ENCODE data around the gene VPS13A. TPM values are rescaled to one million over a fixed set of nuclear protein-coding genes. Genes with fewer than 3 reads are reported as not detected.

Gene VPS13A
- total and polyA plus RNA-seq, 9 of the 15 experiments (the other 6 are each of a cell fraction or from before 2014, with no cell fraction given) = 5.6 to 29.9 (median 14.7) TPM

- no TSS peak for BruUV-seq (replicated peaks)
- no peaks in the 10 kb centered on the region for H3K4me1 ChIP-seq (replicated peaks in 1 of 2; ENCODE audit: control insufficient read depth in 2 of 2, insufficient read depth in 2 of 2, low read length in 2 of 2)
- no peak overlapping the region for H3K4me2 ChIP-seq (ENCODE audit: insufficient read depth, low read length)
- ATAC-seq (no peak), DNase-seq (ENCODE audit: extremely low read depth in 1 of 4, low spot score in 3 of 4) (no peak), FAIRE-seq (no peak)
- 100% methylated on average over 1 of the region's 1 CpG for WGBS (ENCODE audit: insufficient coverage, low coverage, missing lambda C conversion rate)
- intact Hi-C loops (cut with micrococcal nuclease) (no loop called here), in situ Hi-C loops (cut with MboI) (no loop called here)
- no peak overlapping the region for H2AFZ ChIP-seq (ENCODE audit: low read depth, low read length)
- no peak overlapping the region for H3K27ac ChIP-seq (ENCODE audit: extremely low read depth, low read depth, low read length)
- POLR2A ChIA-PET = no interaction called here
- no peaks in the 10 kb centered on the region for H3K27me3 ChIP-seq (ENCODE audit: control insufficient read depth in 2 of 2, insufficient read depth in 2 of 2, low read length in 2 of 2)
- no peak overlapping the region for H3K4me3 ChIP-seq
- no peaks in the 10 kb centered on the region for H3K79me2 ChIP-seq (ENCODE audit: control insufficient read depth, insufficient read depth, low read length)
- peaks cover 16% of the 10 kb centered on the region; the same call in 1 of the 3 replicates for H3K36me3 ChIP-seq (ENCODE audit: control insufficient read depth, insufficient read depth, low read length)
- H4K20me1 ChIP-seq (replicated peaks; ENCODE audit: control insufficient read depth, insufficient read depth, low read length) = no peaks in the 10 kb centered on the region; the same call in 1 of the 2 replicates
- no peak overlapping the region for H3K9ac ChIP-seq (ENCODE audit: insufficient read depth in 1 of 2, low read depth in 2 of 2, low read length in 2 of 2)
- H3K9me3 ChIP-seq (replicated peaks; ENCODE audit: control insufficient read depth, insufficient read depth, low read depth, low read length) = no peaks in the 10 kb centered on the region
- CTCF ChIA-PET (ENCODE audit: low intra/inter-chr PET ratio) = no interaction called here
- no peaks in the 10 kb centered on the region for H3K9me1 ChIP-seq (ENCODE audit: control insufficient read depth, insufficient read depth, low read length)
- TF ChIP-seq ZNF444 (CRISPR knock-in tag; IDR thresholded peaks at IDR 0.05) (no peak), SMAD3 (CRISPR knock-in tag; conservative IDR thresholded peaks at IDR 0.05) (no peak), L3MBTL2 (IDR thresholded peaks at IDR 0.05) (no peak), RBFOX2 (IDR thresholded peaks at IDR 0.05; ENCODE audit: low read depth, low read length) (no peak), MCM2 (IDR thresholded peaks at IDR 0.05; ENCODE audit: low read depth) (no peak), GABPB1 (CRISPR knock-in tag; IDR thresholded peaks at IDR 0.05) (no peak), ZNF778 (CRISPR knock-in tag; IDR thresholded peaks at IDR 0.05) (no peak), SMAD4 (CRISPR knock-in tag; conservative IDR thresholded peaks at IDR 0.05) (no peak), ZNF511 (CRISPR knock-in tag; IDR thresholded peaks at IDR 0.05) (no peak), STAT6 (CRISPR knock-in tag; IDR thresholded peaks at IDR 0.05) (no peak), RNF2 (IDR thresholded peaks at IDR 0.05) (no peak), ZNF316 (IDR thresholded peaks at IDR 0.05) (no peak), CTCFL (IDR thresholded peaks at IDR 0.05; ENCODE audit: borderline replicate concordance, insufficient read depth, low read depth, low read length, poor library complexity, severe bottlenecking) (no peak)
Measured at GRCh38 chr9:77212801-77213200, 35.5 kb downstream of the VPS13A start.

All from K562 (cell line).